HepG2 (cell line): Measurements from ENCODE around the gene RUVBL2. TPM values are rescaled to one million over a fixed set of nuclear protein-coding genes. Genes with fewer than 3 reads are reported as not detected.

ENCODE experiments used
- ARNT2 ChIP-seq: sonication (generic); formaldehyde crosslinking; IDR thresholded peaks from 2 replicates; pipeline ENCODE4 v1.8.0; 2022; ENCODE audit warnings: mild to moderate bottlenecking, low read depth, missing genetic modification reagents, moderate library complexity
- ATF7 ChIP-seq, 2 experiments: fragments of 450-650 bp in 1 of 2; sonication (generic) in 1 of 2; formaldehyde crosslinking in 1 of 2; IDR thresholded peaks; 2 replicates each; pipeline versions ENCODE4 v1.4.0 to v1.6.1; 2016 to 2020; ENCODE audit warnings: antibody characterized with exemption in 1 of 2, mild to moderate bottlenecking in 1 of 2, missing genetic modification reagents in 1 of 2
- CCAR2 ChIP-seq: fragments of 200-400 bp; formaldehyde crosslinking; optimal IDR thresholded peaks from 2 replicates; pipeline ENCODE3; 2018; ENCODE audit warnings: low read depth, mild to moderate bottlenecking, low read length, moderate library complexity
- EEA1 ChIP-seq: sonication (generic); formaldehyde crosslinking; IDR thresholded peaks from 2 replicates; pipeline ENCODE4 v1.5.1; 2020; ENCODE audit warnings: mild to moderate bottlenecking, missing genetic modification reagents, borderline replicate concordance
- HNF4G ChIP-seq, 2 experiments: sonication (generic) in 1 of 2; formaldehyde crosslinking in 1 of 2; IDR thresholded peaks; 2 replicates each; pipeline versions ENCODE4 v1.4.0 to v1.6.1; 2011 to 2020; ENCODE audit warnings: borderline replicate concordance in 2 of 2, low read depth in 2 of 2, mild to moderate bottlenecking in 2 of 2, low read length in 1 of 2, missing genetic modification reagents in 1 of 2, moderate library complexity in 1 of 2
- IRX3 ChIP-seq: sonication (generic); formaldehyde crosslinking; IDR thresholded peaks from 2 replicates; pipeline ENCODE4 v1.8.1; 2023; ENCODE audit warnings: mild to moderate bottlenecking, low read depth, missing genetic modification reagents, borderline replicate concordance
- JDP2 ChIP-seq: sonication (generic); formaldehyde crosslinking; IDR thresholded peaks from 2 replicates; pipeline ENCODE4 v1.8.1; 2022; ENCODE audit warnings: missing genetic modification reagents, borderline replicate concordance
- MATR3 ChIP-seq: sonication (generic); formaldehyde crosslinking; IDR thresholded peaks from 2 replicates; pipeline ENCODE4 v1.4.0; 2020; ENCODE audit warnings: missing genetic modification reagents
- PCBP1 ChIP-seq: fragments of 200-400 bp; formaldehyde crosslinking; IDR thresholded peaks from 2 replicates; pipeline ENCODE4 v1.6.1; 2017; ENCODE audit warnings: mild to moderate bottlenecking, low read depth, low read length, borderline replicate concordance
- PHF20 ChIP-seq: sonication (generic); formaldehyde crosslinking; IDR thresholded peaks from 2 replicates; pipeline ENCODE4 v1.5.0; 2020; ENCODE audit warnings: mild to moderate bottlenecking, missing genetic modification reagents
- SIN3A ChIP-seq: IDR thresholded peaks from 2 replicates; pipeline ENCODE4 v1.6.1; 2011; ENCODE audit warnings: low read depth, mild to moderate bottlenecking, control low read depth, low read length, borderline replicate concordance
- ZFY ChIP-seq: sonication (generic); formaldehyde crosslinking; IDR thresholded peaks from 2 replicates; pipeline ENCODE4 v1.4.0; 2020; ENCODE audit warnings: missing genetic modification reagents
- ZNF234 ChIP-seq: sonication (generic); formaldehyde crosslinking; conservative IDR thresholded peaks from 2 replicates; pipeline ENCODE4 v1.5.1; 2020; ENCODE audit warnings: mild to moderate bottlenecking, missing genetic modification reagents
- ZNF652 ChIP-seq: IDR thresholded peaks from 2 replicates; pipeline ENCODE4 v1.6.1; 2016; ENCODE audit warnings: low read depth, borderline replicate concordance
- ZZZ3 ChIP-seq: sonication (generic); formaldehyde crosslinking; IDR thresholded peaks from 2 replicates; pipeline ENCODE4 v1.4.0; 2020; ENCODE audit warnings: missing genetic modification reagents, mild to moderate bottlenecking, borderline replicate concordance
- polyA plus RNA-seq, 8 experiments: library from polyadenylated mRNA; depleted of rRNA in 3 of 8; stranded (reverse) in 7 of 8; unstranded in 1 of 8; fragments of >200 nt; fragmentation: Illumina TruSeq in 4 of 8; extraction: Trizol in 4 of 8; gene quantifications; 2 replicates each; pipeline versions ENCODE4 v1.2.1 to v1.2.3, GENCODE V29; 2011 to 2016; ENCODE audit warnings: low read depth in 4 of 8, missing spikeins in 1 of 8, mixed read lengths in 1 of 8; ENCODE audit not compliant: insufficient read depth in 1 of 8
- total RNA-seq, 5 experiments: library from RNA; depleted of rRNA; stranded (reverse); fragments of >200 nt; fragmentation: Illumina TruSeq; extraction: Trizol; gene quantifications; 2 replicates each; pipeline ENCODE4 v1.2.3, GENCODE V29; 2016; ENCODE audit warnings: low read depth in 1 of 5
- TF ChIP-seq, protein P1 (sequence below): sonication (generic); formaldehyde crosslinking; IDR thresholded peaks from 2 replicates; pipeline ENCODE4 v1.4.0; 2020; ENCODE audit warnings: mild to moderate bottlenecking, missing genetic modification reagents
- TF ChIP-seq, protein P2 (sequence below): IDR thresholded peaks from 2 replicates; pipeline ENCODE4 v1.6.1; 2016; ENCODE audit warnings: missing compliant biosample characterization, missing genetic modification reagents, borderline replicate concordance

RUVBL2 gene
- total and polyA plus RNA-seq, 2 of the 13 experiments (the other 11 are each of a cell fraction or from before 2014, with no cell fraction given), result 120 to 122 TPM

DNA sequence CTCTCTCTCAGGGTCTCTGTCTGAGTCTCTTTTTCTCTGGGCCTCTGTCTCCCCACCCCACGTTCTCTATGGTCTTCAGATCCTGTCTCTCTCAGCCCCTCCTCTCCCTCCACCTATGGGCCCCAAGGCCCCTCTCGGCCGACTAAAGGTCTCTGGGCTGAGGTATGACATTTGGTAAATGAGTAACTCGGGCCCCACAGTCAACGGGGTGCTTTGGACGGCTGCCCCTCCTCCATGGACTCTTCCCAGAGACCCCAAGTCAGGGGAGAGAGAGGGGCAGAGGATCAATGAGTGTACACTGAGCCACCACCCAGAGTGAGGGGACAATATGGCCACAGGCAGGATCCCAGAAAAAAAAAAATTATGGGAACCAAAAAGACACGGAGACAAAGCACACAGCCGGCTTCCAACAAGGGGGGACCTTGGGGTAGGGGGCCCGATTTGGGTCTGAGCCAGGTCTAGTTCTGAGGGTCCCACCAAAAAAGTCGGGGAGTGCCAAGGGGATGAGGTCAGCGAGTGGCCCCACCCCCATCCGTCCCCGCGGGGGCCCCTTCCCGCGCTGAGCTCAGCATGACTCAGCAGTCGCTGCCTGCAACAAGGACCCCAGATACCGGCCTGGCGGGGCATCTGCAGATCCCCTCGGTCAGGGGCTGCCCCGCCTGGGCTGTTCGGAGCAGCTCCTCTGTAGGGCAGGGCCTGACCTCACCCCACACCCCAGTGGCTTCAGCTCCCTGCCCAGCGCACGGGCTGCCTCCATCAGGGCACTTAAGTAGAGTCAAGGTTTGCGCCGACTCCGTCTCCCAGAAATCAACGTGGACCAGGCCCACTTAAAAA is 30.1 kb upstream of the RUVBL2 start (continued):
- TF ChIP-seq, protein P1, sequence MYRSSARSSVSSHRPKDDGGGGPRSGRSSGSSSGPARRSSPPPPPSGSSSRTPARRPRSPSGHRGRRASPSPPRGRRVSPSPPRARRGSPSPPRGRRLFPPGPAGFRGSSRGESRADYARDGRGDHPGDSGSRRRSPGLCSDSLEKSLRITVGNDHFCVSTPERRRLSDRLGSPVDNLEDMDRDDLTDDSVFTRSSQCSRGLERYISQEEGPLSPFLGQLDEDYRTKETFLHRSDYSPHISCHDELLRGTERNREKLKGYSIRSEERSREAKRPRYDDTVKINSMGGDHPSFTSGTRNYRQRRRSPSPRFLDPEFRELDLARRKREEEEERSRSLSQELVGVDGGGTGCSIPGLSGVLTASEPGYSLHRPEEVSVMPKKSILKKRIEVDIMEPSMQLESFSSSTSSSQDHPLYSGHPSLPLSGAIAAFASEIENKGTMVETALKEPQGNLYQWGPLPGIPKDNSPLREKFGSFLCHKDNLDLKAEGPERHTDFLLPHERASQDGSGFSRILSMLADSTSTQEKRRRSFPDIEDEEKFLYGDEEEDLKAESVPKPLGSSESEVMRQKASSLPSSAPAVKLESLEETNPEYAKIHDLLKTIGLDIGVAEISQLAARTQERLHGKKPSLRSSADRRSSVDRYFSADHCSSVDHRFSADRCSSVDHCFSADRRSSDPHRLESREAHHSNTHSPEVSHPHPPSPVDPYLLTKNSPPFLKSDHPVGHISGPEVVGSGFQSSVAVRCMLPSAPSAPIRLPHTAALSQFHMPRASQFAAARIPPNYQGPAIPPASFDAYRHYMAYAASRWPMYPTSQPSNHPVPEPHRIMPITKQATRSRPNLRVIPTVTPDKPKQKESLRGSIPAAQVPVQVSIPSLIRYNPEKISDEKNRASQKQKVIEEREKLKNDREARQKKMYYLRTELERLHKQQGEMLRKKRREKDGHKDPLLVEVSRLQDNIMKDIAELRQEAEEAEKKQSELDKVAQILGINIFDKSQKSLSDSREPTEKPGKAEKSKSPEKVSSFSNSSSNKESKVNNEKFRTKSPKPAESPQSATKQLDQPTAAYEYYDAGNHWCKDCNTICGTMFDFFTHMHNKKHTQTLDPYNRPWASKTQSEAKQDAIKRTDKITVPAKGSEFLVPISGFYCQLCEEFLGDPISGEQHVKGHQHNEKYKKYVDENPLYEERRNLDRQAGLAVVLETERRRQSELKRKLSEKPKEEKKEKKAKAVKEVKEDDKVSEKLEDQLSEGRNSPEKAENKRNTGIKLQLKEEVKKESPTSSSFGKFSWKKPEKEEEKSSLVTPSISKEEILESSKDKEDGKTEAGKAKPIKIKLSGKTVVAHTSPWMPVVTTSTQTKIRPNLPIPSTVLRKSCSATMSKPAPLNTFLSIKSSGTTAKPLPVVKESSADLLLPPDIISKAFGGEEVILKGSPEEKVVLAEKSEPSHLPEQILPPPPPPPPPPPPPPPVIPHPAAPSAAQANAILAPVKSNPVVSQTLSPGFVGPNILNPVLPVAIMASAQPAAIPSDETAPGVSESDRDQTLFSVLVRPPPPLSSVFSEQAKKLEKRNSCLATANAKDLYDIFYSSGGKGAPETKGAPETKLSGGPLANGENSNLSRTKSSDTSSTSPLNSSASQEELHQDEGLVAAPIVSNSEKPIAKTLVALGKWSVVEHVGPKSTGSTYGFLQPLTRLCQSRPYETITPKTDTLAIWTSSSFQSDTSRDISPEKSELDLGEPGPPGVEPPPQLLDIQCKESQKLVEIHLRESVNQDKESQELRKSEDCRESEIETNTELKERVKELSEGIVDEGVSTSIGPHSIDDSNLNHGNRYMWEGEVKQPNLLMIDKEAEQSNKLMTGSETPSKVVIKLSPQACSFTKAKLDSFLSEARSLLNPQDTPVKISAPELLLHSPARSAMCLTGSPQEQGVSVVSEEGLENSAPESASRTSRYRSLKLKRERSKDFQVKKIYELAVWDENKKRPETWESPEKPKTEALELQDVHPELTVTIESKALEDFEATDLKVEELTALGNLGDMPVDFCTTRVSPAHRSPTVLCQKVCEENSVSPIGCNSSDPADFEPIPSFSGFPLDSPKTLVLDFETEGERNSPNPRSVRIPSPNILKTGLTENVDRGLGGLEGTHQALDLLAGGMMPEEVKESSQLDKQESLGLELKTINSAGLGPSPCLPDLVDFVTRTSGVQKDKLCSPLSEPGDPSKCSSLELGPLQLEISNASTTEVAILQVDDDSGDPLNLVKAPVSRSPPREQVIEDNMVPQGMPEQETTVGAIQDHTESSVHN (CRISPR knock-in tag), result no peak; the same call in 1 of the 2 replicates
- TF ChIP-seq ZZZ3 (CRISPR knock-in tag) (no peak), ATF7 (IDR thresholded peaks at IDR 0.05) (peak; percentile 75), ATF7 (CRISPR knock-in tag; IDR thresholded peaks at IDR 0.05) (peak; percentile 99), PCBP1 (no peak), MATR3 (CRISPR knock-in tag) (no peak), EEA1 (CRISPR knock-in tag) (peak; percentile 81; the same call in 1 of the 2 replicates), SIN3A (no peak), ZNF652 (CRISPR knock-in tag) (0 out of 2 replicates have a peak, but pooled peaks have one; percentile 7), CCAR2 (peak; percentile 96), ARNT2 (peak; percentile 34; the same call in 1 of the 2 replicates), JDP2 (CRISPR knock-in tag) (no peak; the same call in 1 of the 2 replicates), HNF4G (IDR thresholded peaks at IDR 0.05; ENCODE audit: borderline replicate concordance, low read depth, low read length) (peak; percentile 84), HNF4G (CRISPR knock-in tag; IDR thresholded peaks at IDR 0.05; ENCODE audit: borderline replicate concordance, low read depth) (peak; percentile 69; the same call in 1 of the 2 replicates), ZFY (CRISPR knock-in tag) (peak; percentile 70), IRX3 (CRISPR knock-in tag) (peak; percentile 68; the same call in 1 of the 2 replicates), PHF20 (CRISPR knock-in tag) (no peak; the same call in 1 of the 2 replicates), ZNF234 (CRISPR knock-in tag) (0 out of 2 replicates have a peak, but pooled peaks have one; percentile 77)
- TF ChIP-seq, protein P2, sequence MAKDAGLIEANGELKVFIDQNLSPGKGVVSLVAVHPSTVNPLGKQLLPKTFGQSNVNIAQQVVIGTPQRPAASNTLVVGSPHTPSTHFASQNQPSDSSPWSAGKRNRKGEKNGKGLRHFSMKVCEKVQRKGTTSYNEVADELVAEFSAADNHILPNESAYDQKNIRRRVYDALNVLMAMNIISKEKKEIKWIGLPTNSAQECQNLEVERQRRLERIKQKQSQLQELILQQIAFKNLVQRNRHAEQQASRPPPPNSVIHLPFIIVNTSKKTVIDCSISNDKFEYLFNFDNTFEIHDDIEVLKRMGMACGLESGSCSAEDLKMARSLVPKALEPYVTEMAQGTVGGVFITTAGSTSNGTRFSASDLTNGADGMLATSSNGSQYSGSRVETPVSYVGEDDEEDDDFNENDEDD (CRISPR knock-in tag), result peak; percentile 82; the same call in 1 of the 2 replicates
